SU-DHL-6 (cell line): Measurements from ENCODE around the gene HHATL.

Source experiments
- H2AFZ ChIP-seq: fragments of 200-600 bp; sonication (generic); 2 replicates; pipeline ENCODE4 v1.6.1; 2014; ENCODE audit warnings: low read depth, mild to moderate bottlenecking, moderate library complexity, mixed read lengths, antibody characterized with exemption, low read length; ENCODE audit not compliant: severe bottlenecking
- H3F3A ChIP-seq: fragments of 200-600 bp; shearing (Covaris generic); 2 replicates; pipeline ENCODE4 v1.6.0; 2016; ENCODE audit warnings: antibody characterized with exemption, mild to moderate bottlenecking; ENCODE audit not compliant: insufficient read depth
- H3K27ac ChIP-seq: fragments of 200-600 bp; sonication (generic); 2 replicates; pipeline ENCODE4 v1.5.1; 2016; ENCODE audit warnings: low read depth, mild to moderate bottlenecking, low read length, moderate library complexity, mixed read lengths
- H3K27me3 ChIP-seq: fragments of 200-600 bp; sonication (generic), shearing (Covaris generic); 2 replicates; pipeline ENCODE4 v1.6.0; 2014; ENCODE audit warnings: mild to moderate bottlenecking, low read length
- H3K36me3 ChIP-seq: fragments of 200-600 bp; sonication (generic); 2 replicates; pipeline ENCODE4 v1.6.1; 2014; ENCODE audit warnings: mild to moderate bottlenecking, low read length, mixed read lengths
- H3K4me2 ChIP-seq: fragments of 300-600, 200-600 bp; shearing (Covaris generic), sonication (generic); 2 replicates; pipeline ENCODE4 v1.6.0; 2014; ENCODE audit warnings: low read length, low read depth, mild to moderate bottlenecking; ENCODE audit not compliant: poor library complexity, severe bottlenecking
- H3K4me3 ChIP-seq: fragments of 200-600 bp; sonication (generic); 2 replicates; pipeline ENCODE4 v1.5.1; 2014; ENCODE audit warnings: antibody characterized with exemption, low read length, mild to moderate bottlenecking, mixed read lengths; ENCODE audit not compliant: insufficient read depth, poor library complexity, severe bottlenecking
- H3K79me2 ChIP-seq: fragments of 200-600 bp; sonication (generic); 2 replicates; pipeline ENCODE4 v1.6.1; 2014; ENCODE audit warnings: mild to moderate bottlenecking, low read length, moderate library complexity; ENCODE audit not compliant: insufficient read depth
- H3K9ac ChIP-seq: fragments of 200-600 bp; sonication (generic); 2 replicates; pipeline ENCODE4 v1.7.0; 2014; ENCODE audit warnings: mild to moderate bottlenecking, low read length
- H3K9me2 ChIP-seq: fragments of 200-600 bp; sonication (generic); replicated peaks from 2 replicates; pipeline ENCODE4 v1.6.1; 2014; ENCODE audit warnings: low read length; ENCODE audit not compliant: insufficient read depth
- H3K9me3 ChIP-seq: fragments of 200-600 bp; sonication (generic); 2 replicates; pipeline ENCODE4 v1.6.1; 2014; ENCODE audit warnings: low read length, mixed read lengths; ENCODE audit not compliant: insufficient read depth
- H4K20me1 ChIP-seq: fragments of 200-600 bp; sonication (generic); 2 replicates; pipeline ENCODE4 v1.6.1; 2014; ENCODE audit warnings: low read depth, mild to moderate bottlenecking, antibody characterized with exemption, low read length, moderate library complexity, mixed read lengths
- EZH2phosphoT487 ChIP-seq: fragments of 200-600 bp; sonication (generic), shearing (Covaris generic); conservative IDR thresholded peaks from 2 replicates; pipeline ENCODE4 v1.6.1; 2018; ENCODE audit warnings: mild to moderate bottlenecking, antibody characterized with exemption, low read length, moderate library complexity, mixed read lengths
- TF ChIP-seq, protein P1 (sequence below): fragments of 200-600 bp; sonication (generic); IDR thresholded peaks from one replicate; pipeline ENCODE4 v1.5.1; 2017; ENCODE audit warnings: antibody characterized with exemption, mild to moderate bottlenecking, low read length, moderate library complexity; ENCODE audit not compliant: insufficient read depth, poor library complexity, severe bottlenecking

HHATL gene

DNA sequence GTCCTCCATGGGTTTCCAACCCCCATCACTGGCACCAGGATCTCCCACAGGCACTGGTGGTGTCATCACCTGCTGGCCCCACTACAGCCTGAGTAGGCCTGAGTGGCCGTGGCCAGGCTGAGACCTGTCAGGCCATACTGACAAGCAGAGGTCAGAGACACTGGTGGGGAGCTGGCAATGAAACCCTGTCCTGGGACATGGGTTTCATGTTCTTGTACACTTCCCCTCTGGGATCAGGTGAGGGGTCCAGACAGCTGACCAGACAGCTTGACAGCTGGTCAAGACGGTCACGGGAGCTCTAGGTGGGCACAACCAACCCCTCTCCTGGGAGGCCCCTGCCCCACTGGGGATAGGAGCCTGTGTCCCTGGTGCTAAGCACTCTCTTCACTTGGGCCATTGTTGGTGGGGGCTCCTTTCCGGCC, 36.0 kb downstream of the HHATL start:
- H3K79me2 ChIP-seq, result no peaks in the 10 kb centered on the region
- H3K9me2 ChIP-seq, result no peaks in the 10 kb centered on the region
- H3F3A ChIP-seq, result no peaks in the 10 kb centered on the region
- no peak overlapping the region for H3K4me3 ChIP-seq
- H3K27me3 ChIP-seq, result no peaks in the 10 kb centered on the region
- H3K4me2 ChIP-seq, result no peak overlapping the region
- no peak overlapping the region for H3K27ac ChIP-seq
- H4K20me1 ChIP-seq, result no peaks in the 10 kb centered on the region
- no peaks in the 10 kb centered on the region for H3K9me3 ChIP-seq
- no peak overlapping the region for H2AFZ ChIP-seq
- H3K36me3 ChIP-seq, result no peaks in the 10 kb centered on the region
- no peak overlapping the region for H3K9ac ChIP-seq
- TF ChIP-seq, protein P1, sequence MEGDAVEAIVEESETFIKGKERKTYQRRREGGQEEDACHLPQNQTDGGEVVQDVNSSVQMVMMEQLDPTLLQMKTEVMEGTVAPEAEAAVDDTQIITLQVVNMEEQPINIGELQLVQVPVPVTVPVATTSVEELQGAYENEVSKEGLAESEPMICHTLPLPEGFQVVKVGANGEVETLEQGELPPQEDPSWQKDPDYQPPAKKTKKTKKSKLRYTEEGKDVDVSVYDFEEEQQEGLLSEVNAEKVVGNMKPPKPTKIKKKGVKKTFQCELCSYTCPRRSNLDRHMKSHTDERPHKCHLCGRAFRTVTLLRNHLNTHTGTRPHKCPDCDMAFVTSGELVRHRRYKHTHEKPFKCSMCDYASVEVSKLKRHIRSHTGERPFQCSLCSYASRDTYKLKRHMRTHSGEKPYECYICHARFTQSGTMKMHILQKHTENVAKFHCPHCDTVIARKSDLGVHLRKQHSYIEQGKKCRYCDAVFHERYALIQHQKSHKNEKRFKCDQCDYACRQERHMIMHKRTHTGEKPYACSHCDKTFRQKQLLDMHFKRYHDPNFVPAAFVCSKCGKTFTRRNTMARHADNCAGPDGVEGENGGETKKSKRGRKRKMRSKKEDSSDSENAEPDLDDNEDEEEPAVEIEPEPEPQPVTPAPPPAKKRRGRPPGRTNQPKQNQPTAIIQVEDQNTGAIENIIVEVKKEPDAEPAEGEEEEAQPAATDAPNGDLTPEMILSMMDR, result no peak
- no peak for TF ChIP-seq EZH2phosphoT487

DNA sequence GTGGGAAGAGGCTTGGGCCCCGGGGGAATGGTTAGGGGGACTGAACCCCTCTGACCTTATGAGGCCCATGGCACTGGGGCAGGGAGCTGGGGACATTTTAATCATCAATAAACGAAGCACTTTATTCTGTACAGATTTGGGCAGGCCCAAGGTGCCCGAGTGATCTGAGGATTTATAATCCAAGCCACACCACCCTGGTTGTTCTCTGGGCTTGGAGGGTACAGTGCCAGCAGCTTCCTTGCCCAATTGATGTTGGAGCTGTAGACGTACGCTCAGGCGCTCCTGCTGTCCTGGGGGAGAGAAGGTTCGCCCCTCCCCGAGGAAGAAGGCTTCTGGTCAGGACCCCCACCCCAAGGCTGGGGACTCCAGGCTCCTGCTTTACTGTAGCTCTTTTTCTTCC, 36.6 kb downstream of the HHATL start:
- no peaks in the 10 kb centered on the region for H3K9me2 ChIP-seq
- no peaks in the 10 kb centered on the region for H4K20me1 ChIP-seq
- H2AFZ ChIP-seq, result no peak overlapping the region
- no peaks in the 10 kb centered on the region for H3K79me2 ChIP-seq
- no peaks in the 10 kb centered on the region for H3K9me3 ChIP-seq
- H3K9ac ChIP-seq, result no peak overlapping the region
- no peaks in the 10 kb centered on the region for H3K27me3 ChIP-seq
- no peaks in the 10 kb centered on the region for H3K36me3 ChIP-seq
- no peak overlapping the region for H3K4me3 ChIP-seq
- TF ChIP-seq EZH2phosphoT487, result no peak
- TF ChIP-seq, protein P1, result no peak
- no peak overlapping the region for H3K4me2 ChIP-seq
- no peak overlapping the region for H3K27ac ChIP-seq
- no peaks in the 10 kb centered on the region for H3F3A ChIP-seq

DNA sequence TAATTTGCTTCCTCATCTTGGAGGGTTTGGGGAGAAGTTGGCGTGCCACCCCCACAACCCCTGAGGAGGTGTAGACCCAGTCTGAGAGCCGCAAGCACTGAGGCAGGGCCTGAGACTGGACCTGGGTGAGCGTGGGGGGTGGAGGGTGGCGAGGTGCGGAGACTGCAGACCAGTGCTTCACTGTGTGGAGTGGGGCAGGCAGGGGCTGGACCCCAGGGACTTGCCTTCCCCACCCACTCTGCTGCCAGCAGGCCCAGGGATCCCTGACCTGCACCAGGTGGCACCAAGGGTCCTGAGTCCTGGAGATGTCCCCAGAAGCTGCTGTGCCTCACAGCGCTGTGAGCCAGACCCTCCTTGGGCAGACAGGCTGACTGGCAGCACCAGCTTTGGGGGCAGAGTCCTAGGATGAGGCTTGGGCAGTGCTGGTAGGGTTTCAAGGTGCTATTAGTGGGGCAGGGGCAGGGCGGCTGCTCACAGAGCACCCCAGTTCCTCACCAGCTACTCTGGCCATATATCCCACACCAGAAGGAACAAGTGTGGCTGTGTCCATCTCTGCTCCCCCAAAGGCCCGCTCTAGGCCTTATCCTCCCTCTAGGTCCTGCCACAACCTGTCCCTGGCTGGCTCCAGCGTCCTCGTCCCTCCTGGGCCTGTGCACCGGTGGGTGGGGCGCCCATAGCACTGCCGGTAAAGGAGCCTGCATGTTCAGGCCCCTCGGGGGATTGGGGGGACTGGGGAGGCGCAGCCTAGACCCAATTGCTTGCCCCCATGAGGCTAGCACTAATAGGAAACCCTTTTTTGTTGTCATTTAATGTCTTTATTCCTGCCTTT, 37.3 kb downstream of the HHATL start:
- H3K4me2 ChIP-seq, result no peak overlapping the region
- no peak overlapping the region for H3K27ac ChIP-seq
- no peak overlapping the region for H3K9ac ChIP-seq
- TF ChIP-seq, protein P1, result no peak
- no peak for TF ChIP-seq EZH2phosphoT487
- no peaks in the 10 kb centered on the region for H3K9me3 ChIP-seq
- H3K79me2 ChIP-seq, result no peaks in the 10 kb centered on the region
- no peaks in the 10 kb centered on the region for H3K9me2 ChIP-seq
- H3K27me3 ChIP-seq, result no peaks in the 10 kb centered on the region
- H3K4me3 ChIP-seq, result no peak overlapping the region
- H3F3A ChIP-seq, result no peaks in the 10 kb centered on the region
- H2AFZ ChIP-seq, result no peak overlapping the region
- no peaks in the 10 kb centered on the region for H3K36me3 ChIP-seq
- no peaks in the 10 kb centered on the region for H4K20me1 ChIP-seq
